GM23248 (cell line): ENCODE measurements around the gene TMEM132A.

Experiments
- EZH2 ChIP-seq: fragments of 200-600 bp; sonication (generic); IDR thresholded peaks from 2 replicates; pipeline ENCODE4 v1.6.1; 2018; ENCODE audit warnings: antibody characterized with exemption, mild to moderate bottlenecking; ENCODE audit not compliant: insufficient read depth, poor library complexity, severe bottlenecking
- EZH2phosphoT487 ChIP-seq: fragments of 200-600 bp; sonication (generic); IDR thresholded peaks from 2 replicates; pipeline ENCODE4 v1.6.1; 2018; ENCODE audit warnings: antibody characterized with exemption, moderate library complexity, mild to moderate bottlenecking, low read depth; ENCODE audit not compliant: insufficient read depth

GRCh38 chr11:60878245-60879101 lies 45.8 kb upstream of the TMEM132A start:
- TF ChIP-seq EZH2phosphoT487 = no peak
- TF ChIP-seq EZH2 = no peak
